ENCODE data around the gene DEFB129. TPM values are rescaled to one million over a fixed set of nuclear protein-coding genes. Genes with fewer than 3 reads are reported as not detected.
"Not testable (repeated sequence)": the region's sequence is repeated elsewhere in the genome, so short reads cannot be mapped to it uniquely, and the experiment has no call there.

The DEFB129 gene
- total RNA-seq, 2 experiments from 2014 or later: not detected

DNA sequence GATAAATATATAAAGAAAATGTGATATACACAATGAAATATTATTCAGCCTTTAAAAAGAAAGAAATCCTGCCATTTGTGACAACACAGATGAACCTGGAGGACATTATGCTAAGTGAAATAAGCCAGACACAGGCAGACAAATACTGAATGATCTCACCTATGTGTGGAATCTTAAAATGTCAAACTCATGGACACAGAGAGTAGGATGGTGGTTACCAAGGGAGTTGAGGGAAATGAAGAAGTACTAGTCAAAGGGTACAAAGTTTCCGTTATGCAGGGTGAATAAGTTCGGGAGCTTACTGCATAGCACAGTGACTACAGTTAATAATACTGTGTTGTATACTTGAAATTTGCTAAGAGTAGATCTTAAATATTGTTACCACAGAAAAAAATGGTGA, 15.8 kb downstream of the DEFB129 start:
- POLR2A ChIA-PET: no interaction called here
- CTCF ChIA-PET: no interaction called here

DNA sequence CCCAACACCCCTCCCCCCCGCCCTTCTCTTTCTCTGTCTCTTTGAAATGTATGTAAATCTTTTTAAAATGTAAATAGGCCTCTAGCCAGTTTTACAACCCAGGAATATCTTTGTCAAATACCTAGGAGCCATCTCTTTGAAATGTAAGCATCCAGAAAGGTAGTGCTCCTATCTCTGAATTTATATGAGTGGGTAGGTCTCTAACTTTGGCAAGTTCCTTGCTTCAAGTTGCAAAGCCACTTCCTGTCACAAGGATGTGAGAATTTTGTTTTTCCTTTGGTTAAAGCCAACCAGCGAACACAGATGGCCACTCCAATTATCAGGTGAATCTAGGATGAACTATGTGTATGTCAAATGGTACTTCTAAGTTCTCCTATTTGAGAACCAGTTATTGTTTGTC, 24.3 kb downstream of the DEFB129 start:
- ChIA-PET POLR2A (no interaction called here), CTCF (no interaction called here)

DNA sequence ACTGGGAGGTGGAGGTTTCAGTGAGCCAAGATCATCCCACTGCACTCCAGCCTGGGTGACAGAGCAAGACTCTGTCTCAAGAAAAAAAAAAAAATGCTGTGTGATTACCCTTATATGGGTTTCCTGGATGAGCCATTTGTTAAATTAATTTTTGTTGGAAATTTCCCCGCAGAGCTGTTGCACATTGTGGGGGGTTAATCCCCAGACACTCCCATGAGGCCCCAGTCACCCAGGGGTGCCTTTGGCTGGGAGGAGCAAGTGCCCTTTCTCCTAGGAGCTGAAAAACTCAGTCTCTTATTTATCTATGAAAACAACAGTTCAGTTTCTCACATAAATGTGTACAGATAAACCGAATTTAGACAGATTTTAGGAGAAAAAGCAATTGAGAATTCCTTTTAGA, 25.7 kb downstream of the DEFB129 start:
- ChIA-PET POLR2A (no interaction called here), CTCF (no interaction called here)

DNA sequence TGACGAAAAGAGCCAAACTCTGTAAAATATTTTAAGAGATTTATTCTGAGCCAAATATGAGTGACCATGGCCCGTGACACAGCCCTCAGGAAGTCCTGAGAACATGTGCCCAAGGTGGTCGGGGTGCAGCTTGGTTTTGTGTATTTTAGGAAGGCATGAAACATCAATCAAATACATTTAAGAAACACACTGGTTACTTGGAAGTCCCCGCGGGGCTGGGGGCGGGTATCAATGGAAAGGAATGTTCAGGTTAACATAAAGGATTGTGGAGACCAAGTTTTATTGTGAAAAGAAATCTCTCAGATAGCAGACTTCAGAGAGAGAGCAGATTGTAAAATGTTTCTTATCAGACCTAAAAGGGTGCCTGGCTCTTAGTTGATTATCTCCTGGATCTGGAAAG, 26.4 kb downstream of the DEFB129 start:
- CTCF ChIA-PET, POLR2A ChIA-PET: not testable (repeated sequence)

DNA sequence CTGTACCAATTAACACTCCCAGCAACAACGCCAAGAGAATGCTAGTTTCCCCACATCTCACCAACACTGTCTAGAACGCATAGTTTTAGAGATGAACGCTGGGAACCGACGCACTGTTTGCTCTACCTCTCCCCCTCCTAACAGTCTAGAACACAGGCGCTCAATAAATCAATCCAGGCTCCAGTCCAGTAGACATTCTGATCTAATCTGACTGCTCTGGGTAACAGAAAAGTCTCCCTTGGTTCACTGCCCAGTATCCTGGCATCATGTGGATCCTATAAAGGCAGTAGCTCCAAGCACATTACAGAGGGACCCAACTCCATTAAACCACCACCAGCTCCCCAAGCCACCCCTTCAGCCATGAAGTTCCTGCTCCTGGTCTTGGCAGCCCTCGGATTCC, 30.4 kb downstream of the DEFB129 start, which contains the start of gene DEFB132:
Gene DEFB132 (plus strand): TSS at position 306 of the 400 bp plus-strand sequence. CDS start 55 bp downstream, at position 361.
- CTCF ChIA-PET: no interaction called here
- POLR2A ChIA-PET: no interaction called here

DNA sequence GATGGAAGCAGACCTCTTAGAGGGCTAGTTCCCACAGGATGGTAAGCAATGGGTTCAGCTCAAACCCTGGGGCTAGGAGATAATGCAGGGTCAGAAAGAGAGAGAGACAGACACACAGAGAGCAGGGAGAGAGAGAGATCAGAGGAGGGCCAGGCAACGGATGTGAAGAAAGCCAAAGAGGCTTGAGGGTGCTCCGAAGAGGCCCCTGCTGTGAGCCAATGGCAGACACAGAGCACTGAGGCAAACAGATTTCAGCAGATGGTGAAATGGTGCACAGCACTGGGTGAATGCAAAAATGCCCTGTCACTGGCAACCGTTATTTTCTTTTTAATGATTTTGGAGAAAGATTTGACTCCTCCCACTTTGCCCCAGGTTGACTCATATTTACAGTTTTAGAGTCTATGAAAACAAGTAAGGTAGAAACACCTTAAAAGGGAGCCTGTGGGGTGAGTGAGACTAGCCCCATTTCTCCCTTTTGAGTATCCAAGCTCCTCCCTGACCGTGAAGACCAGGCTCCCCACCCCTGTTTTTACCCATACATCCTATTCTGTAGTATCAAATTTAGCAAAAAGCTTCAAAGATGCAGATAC, 31.3 kb downstream of the DEFB129 start:
- POLR2A ChIA-PET: no interaction called here
- CTCF ChIA-PET: interaction anchor here (0.5 to 0.9 kb wide), 2 partner anchors 46 to 72 kb away, joined by 3 read pairs; no protein-coding TSS in a partner anchor

DNA sequence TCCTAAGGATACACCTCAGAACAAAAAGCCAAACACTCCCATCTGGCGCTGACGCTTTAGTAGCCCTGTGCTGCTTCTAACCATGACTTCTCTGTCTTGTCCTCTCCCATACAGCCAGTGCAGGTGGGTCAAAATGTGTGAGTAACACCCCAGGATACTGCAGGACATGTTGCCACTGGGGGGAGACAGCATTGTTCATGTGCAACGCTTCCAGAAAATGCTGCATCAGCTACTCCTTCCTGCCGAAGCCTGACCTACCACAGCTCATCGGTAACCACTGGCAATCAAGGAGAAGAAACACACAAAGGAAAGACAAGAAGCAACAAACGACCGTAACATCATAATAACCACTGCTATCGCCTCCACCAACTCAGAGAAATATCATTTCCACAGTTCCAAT, 31.9 kb downstream of the DEFB129 start:
- POLR2A ChIA-PET: no interaction called here

DNA sequence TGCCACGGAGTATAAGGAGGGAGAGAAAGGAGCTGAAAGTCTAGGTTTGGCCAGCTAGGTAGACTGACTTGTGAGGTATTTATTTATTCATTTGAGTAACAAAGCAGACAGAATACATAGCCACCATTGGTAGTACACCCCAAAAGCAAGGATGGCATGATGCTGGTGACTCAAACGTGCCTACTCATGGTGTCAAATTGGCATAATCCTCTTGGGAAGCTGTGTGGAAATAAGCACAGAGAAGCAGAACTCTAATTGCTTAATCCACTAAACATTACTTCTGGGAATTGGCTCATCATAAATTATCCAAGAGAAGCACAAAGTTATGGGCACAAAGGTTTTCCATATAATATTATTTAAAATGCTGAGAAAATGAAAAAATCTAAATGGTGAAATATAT, 32.9 kb downstream of the DEFB129 start:
- ChIA-PET CTCF (no interaction called here), POLR2A (no interaction called here)

More for the DNA sequence above, 31.9 kb downstream of the DEFB129 start:
- CTCF ChIA-PET: interaction anchor here (0.9 kb wide), 1 partner anchor 71 kb away, joined by 3 read pairs; no protein-coding TSS in a partner anchor

DNA sequence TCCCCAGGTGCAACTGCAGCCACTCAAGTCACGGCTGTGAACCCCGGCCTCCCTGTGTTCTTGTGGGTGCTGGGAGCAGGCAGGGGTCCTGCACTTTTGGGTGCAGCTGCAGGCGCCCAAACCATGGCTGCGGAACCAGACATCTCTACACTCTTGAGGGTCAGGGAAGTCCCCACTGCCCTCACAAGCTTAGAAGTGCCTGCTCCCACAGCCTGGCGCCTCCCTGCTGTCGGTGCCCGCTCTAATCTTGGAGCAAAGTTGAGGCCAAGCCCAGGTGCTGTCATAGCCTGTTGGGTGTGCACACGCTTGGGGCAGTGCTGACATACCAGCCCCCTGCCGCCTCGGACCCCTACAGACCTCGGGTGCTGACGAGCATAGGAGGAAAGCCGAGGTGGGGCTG, 36.6 kb downstream of the DEFB129 start:
- ChIA-PET POLR2A (no interaction called here), CTCF (interaction anchor here (6.1 kb wide), 1 partner anchor 67 kb away, joined by 26 read pairs; no protein-coding TSS in a partner anchor)

DNA sequence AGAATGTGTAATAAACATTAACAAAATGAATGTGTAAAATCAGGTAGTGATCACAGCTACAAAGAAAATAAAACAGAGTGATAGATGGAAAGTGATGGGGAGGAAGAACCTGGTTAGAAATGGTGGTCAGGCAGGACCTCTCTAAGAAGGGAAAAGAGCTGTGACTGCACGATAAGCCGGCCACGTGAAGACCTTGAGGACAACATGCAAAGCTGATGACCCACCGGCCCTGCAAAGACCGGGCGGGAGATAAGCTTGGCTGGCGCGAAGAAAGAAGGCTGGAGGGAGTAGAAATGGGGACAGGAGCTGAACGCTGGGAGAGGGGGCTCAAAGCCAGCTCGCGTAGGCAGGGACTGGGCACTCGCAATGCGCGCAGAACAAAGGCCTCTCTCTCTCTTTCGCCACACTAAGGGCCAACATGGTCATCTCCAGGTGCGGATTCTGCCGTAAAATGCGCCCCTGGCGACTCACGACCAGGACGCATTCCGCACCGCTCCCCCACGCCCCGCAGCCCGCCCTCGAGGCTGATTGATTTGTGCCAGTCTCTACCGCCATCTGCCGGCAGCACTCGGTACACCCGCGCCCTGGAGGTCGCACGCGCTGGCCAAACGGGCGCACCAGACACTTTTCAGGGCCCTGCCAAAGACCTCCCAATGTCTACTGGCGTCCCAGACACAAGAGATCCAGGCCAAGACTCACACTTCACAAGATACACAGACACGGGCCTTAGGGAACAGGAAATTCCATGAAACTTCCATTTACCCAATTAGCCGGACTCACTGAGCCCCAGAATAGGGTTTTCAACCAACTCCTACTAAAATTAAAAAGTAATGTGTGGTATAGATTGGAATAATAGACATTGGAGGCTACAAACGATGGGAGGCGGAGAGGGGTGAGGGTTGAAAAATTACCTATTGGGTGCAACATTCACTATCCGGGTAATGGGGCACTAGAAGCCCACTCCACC, 39.8 kb downstream of the DEFB129 start:
- CTCF ChIA-PET: interaction anchor here (0.8 to 6.1 kb wide), 10 partner anchors 11 to 64 kb away, joined by 3 to 26 read pairs (median 3); no protein-coding TSS in a partner anchor
- POLR2A ChIA-PET: interaction anchor here (1.2 kb wide), 1 partner anchor 80 kb away, joined by 3 read pairs; the partner anchor contains the start of gene NRSN2

DNA sequence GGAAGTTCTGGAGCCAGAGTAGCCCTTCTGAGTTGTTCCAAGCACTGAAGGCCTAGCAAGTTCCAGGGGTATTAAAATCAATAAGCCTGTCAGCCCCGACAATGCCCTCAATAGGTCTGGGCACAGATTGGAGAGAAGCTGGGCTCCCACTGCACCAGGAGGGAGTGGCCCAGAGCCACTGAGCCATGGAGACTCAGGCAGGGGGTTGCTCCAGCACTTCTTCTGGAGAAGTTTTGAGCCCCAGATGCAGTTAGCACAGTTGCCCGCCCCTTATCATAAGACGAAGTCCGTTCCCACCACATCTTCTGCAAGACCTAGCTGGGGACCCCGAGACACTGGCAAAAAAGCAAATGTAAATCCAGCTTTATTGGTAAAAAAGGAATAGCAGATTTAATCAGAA, 43.5 kb downstream of the DEFB129 start:
- POLR2A ChIA-PET: no interaction called here
- CTCF ChIA-PET: no interaction called here

DNA sequence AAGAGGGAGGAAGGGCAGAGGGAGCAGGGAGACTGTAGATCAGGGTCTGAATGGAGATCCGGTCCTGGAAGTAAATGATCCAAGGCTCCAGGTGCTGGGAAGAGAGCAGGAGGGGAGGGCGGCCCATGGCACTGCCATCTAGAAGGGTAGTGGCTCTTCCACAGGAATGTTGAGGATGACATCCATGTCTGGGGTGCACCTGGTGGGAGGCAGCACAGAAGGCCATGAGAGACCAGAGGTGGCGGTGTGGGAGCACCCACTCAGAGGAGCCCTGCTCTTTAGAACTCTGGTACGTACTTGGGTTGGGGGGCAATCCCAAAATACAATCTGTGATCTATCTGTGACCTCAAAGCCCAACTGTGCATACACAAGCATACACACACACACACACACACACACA, 44.0 kb downstream of the DEFB129 start:
- POLR2A ChIA-PET: no interaction called here
- CTCF ChIA-PET: no interaction called here

DNA sequence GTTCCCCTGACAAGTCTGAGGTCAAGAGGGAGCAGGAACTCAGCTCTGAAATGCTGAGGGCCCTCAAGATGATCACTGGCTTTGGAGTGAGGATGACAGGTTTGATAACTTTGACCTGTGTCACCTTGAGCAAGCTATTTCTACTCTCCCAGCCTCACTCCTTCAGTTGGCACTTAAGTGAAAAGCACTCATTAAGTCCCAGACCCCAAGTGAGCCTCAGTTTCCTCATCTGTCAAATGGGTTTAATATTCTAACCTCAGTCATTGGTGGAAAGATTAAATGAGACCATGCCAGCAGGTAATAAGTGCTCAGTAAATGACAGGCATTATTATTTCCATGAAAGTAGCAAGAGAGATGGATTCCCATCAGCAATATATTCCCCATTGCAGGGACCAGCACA, 44.5 kb downstream of the DEFB129 start:
- POLR2A ChIA-PET: no interaction called here
- CTCF ChIA-PET: no interaction called here

DNA sequence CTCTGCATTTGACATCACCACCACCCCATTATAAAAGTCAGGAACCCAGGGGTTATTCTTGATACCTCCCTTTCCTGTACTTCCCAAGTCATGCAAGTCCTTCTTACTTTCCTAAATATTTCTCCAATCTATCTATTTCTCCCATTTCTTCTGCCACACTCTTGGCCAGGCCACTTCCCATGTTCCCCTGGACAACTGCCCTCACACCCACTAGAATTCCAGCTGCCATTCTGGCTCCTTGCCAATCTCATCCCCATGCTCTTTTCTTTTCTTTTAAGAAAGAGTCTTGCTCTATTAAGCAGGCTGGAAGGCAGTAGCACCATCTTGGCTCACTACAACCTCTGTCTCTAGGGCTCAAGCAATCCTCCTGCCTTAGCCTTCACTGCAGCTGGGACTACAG, 45.7 kb downstream of the DEFB129 start:
- ChIA-PET CTCF (no interaction called here), POLR2A (no interaction called here)

DNA sequence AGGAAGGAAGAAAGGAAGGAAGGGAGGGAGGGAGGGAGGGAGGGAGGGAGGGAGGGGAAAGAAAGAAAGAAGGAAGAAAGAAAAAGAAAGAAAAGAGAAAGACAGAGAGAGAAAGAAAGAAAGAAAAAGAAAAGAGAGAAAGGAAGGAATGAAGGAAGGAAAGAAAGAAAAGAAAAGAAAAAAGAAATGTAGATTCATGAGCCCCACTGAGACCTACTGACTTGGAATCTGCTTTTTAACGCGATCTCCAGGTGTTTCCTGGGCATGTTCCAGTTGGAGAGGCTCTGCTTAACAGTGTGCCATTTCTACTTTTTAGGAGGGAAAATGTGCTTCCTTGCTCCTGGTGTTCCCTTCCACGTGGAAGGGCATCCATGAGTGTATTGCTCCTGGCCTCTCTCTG, 46.8 kb downstream of the DEFB129 start:
- ChIA-PET POLR2A (no interaction called here), CTCF (no interaction called here)

DNA sequence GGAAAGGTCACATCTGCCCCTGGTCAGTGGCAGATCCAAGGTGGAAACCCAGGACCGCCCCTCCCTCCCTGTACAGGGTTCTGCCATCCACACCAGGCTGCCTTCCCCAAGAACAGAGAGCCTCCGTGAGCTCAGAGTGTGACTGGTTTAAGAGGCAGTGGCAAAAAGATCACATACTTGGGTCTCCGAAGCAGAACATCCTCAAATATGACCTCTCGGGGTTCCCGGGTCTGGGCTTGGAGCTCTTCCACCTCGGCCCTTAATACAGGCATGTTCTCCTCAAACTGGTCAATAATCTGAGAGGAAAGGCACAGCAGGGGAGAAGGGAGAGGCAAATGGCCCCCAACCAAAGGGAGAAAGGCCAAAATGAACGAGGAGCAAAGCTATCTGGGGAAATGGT, 48.7 kb downstream of the DEFB129 start:
- CTCF ChIA-PET: no interaction called here
- POLR2A ChIA-PET: no interaction called here

DNA sequence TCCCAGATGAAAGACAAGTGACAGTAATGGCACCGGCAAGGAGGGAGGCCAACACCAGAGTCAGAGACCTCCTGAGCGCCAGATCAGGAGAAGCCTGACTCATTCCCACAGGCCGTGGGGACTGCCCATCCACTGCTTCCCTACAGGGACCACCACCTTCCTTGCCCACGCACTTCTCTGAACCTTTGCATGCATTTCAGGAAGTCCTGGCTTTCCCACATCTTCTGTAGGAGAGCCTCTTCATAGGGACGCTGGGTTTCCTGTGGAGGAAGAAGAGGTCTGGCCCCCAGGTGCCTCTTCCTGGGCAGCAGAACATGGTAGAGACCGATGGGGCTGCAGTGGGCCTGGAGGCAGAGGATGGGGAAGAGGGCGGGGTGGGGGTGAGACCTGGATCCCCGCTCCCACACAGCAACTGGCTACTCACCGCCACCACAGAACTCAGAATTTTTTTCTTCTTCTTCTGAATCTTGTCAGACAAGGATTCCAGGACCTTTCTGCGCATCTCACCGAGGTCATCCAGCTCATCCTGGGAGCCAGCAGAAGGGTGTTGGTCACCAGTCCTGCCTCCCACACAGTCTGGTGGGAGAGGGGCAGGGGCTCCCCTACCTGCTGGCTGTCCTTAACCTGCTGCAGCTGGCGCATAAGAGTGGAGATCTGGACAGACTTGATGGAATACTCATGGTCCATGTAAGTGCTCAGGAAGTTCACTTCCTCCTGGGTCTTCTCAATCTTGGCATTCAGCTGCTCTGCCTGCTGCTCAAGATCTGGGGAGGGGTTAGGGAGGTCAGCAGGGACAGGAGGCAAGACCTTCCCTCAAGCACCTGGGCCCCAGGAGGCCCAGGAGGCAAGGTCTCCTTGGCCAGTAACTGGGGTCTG, 49.8 kb downstream of the DEFB129 start:
- ChIA-PET POLR2A (no interaction called here), CTCF (no interaction called here)

DNA sequence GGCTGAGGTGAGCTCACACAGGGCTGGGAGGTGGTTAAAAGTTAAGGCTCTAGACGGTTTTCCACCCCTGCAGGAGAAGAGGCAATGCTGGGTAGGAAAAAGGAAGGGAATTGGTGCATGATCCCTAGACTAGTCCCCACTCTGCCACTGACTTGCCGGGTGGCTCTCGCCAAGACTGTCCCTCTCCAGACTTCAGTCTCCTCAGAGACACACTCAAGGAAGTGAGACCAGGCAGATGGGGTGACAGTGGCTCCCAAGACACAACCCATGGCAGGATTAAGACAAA, 50.4 kb downstream of the DEFB129 start:
- CTCF ChIA-PET: interaction anchor here (1.6 kb wide), 1 partner anchor 10 kb away, joined by 8 read pairs; no protein-coding TSS in a partner anchor
- POLR2A ChIA-PET: no interaction called here

DNA sequence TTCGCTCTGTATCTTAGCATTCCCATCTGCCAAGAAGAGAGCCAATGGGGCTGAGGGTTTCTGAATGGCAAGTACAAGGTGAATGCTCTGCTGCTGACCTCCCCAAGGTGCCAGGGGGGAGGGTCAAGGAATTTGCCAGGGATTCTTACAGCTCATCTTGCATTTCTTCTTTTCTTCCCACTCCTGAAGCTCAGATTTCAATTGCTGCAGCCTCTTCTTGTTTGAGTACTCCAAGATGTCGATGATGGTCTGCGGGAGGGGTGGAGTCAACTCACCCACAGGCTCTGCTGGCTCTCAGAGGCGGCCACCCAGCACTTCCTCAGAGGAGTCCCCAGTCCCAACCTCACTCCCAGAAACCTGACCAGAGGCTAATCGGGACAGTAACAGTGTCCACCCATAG, 51.1 kb downstream of the DEFB129 start:
- POLR2A ChIA-PET: no interaction called here

More for the DNA sequence above, 51.1 kb downstream of the DEFB129 start:
- CTCF ChIA-PET: interaction anchor here (1.6 kb wide), 1 partner anchor 11 kb away, joined by 8 read pairs; no protein-coding TSS in a partner anchor

Data from activated CD8-positive, alpha-beta memory T cell treated with anti-CD3 and anti-CD28 coated beads for 36 hours (primary cell).